NCI-H748 (cell line): Measurements from ENCODE around the gene EML1.

Experiments used
- DNase-seq: peaks from one replicate; lab custom pipeline; 2025; ENCODE audit not compliant: unreplicated experiment; lab: John Stamatoyannopoulos, UW

EML1 gene

DNA sequence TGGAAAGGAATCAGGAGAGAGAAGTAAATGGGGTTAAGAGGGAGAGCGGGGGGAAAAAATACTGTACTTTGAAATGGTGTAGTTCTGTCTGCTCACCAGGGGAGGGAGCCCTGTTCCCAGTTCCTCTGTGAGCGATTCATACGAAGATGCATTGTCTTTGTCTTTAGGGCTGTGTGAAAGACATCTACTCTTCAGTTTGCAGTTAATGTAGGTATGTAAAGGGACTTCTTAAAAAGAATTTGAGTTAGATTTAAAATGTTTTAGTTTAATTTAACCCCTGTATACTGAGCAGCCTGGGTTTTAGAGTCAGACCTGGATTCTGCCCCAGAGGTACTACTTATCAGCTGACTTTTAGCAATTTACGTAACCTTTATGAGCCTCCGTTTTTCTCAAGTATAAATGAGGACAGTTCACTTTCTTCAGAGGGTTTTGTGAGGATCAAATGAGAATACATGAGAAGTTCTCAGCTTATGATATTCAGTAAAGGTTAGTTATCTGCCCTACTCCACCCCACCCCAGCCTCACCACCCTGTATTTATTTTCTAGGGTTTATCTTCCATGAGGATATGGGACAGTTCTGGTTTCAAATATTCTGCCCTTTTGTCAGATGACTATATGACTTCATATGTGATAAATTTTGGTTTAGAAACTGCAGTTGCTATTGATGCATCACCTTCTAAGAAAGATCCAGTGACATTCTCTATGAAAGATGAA, 189.5 kb downstream of the EML1 start:
- peak; percentile 72 for DNase-seq

DNA sequence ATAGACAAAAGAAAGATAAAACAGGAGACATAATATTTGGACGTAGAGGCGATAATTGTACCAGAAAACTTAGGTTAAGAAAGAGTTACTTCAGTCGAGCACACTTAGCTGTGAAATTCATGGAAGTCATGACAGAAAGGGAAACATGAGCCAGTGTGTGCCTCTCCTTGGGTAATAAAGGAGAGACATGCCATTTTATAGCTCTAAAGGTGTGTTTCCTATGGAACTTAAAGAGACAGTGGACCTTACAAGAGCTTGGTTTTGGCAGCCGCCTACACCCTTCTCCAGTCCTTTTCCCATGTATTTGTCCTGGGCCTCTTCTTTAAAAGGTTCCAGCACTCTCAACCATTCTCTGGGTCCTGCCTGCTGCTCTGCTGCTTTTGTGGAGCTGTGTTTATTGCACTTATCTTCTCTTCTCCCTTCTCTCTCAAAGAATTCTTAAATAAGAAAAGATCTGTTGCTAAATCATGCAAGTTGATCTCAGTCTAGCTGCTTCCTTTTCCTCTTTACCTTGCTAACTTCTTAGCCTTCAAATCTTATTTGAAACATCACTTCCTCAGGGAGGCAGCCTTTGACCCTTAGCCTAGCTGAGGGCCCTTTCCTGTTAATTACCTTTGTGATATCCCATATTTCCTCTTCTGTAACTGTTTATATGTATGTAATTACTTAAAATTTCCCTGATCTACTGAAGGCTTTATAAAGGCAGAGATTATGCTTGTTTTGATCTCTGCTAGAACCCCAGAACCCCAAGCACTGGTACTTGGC, 190.2 kb downstream of the EML1 start:
- DNase-seq: no peak

DNA sequence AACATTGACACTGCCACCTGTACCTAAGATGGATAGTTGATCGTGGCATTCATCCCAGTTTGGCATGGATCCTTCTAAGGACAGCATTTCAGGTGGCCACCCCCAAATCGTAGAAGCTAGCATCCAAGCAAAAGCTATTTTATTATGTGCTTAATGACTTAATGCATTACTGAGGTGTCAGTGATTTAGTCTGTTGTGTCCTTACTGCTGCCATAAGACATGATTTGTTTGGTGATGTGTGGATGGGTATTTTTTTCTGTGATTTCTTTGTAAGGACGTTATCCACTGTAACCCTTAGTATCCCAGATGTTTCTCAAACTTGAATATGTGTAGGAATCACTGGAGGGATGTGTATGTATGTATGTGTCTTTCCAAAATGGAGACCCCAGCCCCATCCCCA, 190.8 kb downstream of the EML1 start:
- no peak for DNase-seq

DNA sequence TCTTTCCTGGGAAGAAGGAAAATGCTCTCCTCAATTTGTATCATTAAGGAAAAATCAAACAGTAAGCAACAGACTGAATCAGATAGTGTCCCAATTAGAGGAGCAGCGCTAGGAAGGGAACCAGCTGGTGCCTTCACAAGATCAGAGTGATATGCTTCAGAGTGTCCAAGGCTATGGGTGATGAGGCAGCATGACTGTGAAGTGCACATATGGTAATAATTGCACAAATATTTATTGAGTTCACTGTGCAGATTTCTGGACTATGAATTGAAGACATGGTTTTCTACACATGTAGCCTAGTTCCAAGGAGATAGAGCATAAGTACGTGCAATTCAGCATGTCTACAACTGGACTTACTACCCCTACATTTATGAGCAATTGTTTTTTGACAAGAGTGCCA, 193.2 kb downstream of the EML1 start:
- DNase-seq: no peak

DNA sequence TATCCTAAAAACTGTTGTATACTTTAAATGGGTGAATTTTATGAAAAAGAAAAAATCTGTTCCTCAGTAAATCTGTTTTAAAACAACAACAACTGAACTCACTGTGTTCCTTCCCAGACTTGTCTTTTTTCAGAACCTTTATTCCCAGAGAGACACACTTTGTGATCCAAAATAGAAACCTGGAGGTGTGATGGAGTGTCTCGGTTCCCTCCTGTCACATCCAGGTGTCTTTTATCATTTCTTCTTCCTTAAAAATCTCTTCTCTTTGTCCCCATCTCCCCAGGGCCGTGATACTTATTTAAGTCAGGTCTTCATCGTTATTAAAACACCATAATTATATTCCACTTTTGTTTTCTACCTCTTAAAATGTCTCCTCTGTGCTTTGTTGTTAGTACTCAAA, 195.8 kb downstream of the EML1 start:
- no peak for DNase-seq

DNA sequence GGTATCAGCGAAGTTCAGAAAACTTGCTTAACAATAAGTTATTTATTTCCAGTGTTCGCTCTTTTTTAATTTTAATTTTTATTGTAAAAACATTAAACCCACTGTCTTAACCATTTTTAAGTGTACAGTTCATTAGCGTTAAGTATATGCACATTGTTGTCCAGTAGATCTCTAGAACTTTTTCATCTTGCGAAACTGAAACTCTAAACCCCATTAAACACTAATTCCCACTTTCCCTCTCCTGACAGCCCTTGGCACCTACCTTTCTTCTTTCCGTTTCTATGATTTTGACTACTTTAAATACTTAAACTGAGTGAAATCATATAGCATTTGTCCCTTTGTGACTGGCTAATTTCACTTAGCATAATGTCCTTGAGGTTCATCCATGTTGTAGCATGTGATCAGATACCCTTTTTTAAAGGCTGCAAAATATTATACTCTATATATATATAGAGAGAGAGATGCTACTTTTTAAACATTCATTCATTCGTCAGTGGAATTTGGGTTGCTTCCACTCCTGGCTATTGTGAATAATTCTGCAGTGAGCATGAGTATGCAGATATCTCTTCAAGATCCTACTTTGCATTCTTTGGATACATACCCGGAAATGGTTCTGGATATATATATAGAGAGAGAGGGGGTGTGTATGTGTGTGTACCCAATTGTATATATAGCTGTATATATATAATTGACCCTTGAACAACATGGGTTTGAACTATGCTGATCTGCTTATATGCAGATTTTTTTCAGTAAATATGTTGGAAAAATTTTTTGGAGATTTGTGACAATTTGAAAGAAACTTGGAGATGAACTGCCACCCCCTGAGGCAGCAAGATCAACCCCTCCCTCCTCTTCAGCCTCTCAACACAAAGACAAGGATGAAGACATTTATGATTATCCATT, 197.3 kb downstream of the EML1 start:
- DNase-seq: no peak

DNA sequence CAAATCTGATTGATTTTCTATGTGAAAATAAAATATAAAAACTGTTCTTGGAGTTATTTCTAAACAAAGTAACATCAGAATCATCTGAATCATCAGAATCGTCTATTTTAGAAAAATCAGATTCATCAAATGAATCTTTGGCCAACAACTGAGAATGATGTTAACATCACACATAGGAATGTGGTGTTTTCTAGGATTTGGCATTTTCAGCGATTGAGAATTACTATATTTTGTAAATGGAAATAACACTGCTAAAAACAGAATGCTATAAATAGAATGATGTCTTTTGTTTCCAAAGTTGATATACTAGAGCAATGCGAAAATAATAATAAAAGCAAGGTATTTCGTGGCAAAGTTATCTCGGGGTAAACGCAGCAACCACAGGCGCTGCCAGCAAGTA, 198.1 kb downstream of the EML1 start:
- no peak for DNase-seq
